ENCODE measurements around the gene KIF17.

DNA sequence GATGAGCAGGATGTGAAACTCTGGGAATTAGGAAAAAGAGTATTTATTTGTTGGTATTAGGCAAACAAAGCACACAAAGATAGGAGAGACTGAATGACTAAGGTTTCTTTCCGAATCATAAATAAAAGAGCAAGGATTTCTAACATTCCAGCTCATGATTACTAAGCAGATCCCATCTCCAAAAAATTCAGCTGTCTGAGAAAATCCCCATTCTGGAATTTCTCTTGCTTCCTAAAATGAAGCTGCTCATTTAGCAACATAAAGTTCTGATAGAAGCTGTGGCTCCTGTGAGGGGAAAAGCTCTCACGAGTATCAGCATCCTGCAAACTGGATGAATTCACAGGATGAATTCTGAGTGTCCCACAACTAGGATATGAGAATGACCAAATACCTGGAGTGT, 21.4 kb upstream of the KIF17 start:
- TF ChIP-seq, protein P1, sequence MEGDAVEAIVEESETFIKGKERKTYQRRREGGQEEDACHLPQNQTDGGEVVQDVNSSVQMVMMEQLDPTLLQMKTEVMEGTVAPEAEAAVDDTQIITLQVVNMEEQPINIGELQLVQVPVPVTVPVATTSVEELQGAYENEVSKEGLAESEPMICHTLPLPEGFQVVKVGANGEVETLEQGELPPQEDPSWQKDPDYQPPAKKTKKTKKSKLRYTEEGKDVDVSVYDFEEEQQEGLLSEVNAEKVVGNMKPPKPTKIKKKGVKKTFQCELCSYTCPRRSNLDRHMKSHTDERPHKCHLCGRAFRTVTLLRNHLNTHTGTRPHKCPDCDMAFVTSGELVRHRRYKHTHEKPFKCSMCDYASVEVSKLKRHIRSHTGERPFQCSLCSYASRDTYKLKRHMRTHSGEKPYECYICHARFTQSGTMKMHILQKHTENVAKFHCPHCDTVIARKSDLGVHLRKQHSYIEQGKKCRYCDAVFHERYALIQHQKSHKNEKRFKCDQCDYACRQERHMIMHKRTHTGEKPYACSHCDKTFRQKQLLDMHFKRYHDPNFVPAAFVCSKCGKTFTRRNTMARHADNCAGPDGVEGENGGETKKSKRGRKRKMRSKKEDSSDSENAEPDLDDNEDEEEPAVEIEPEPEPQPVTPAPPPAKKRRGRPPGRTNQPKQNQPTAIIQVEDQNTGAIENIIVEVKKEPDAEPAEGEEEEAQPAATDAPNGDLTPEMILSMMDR (IDR thresholded peaks at IDR 0.05): no peak
- TF ChIP-seq POLR2AphosphoS5 (IDR thresholded peaks at IDR 0.05) (no peak), POLR2A (IDR thresholded peaks at IDR 0.05) (no peak)

Data from upper lobe of left lung (tissue), 4 donors.